Heart right ventricle (tissue), 16 donors: ENCODE measurements around the gene ABR. TPM values are rescaled to one million over a fixed set of nuclear protein-coding genes. Genes with fewer than 3 reads are reported as not detected.
"Not testable (repeated sequence)": the region's sequence is repeated elsewhere in the genome, so short reads cannot be mapped to it uniquely, and the experiment has no call there.

Experiments
- ATAC-seq, 8 donors: fragments of 200-7000 bp; cut with Tn5 transposase; one replicate each; pipeline ENCODE4 v1.9.1; 2020; ENCODE audit warnings: mild to moderate bottlenecking in 8 of 8, moderate library complexity in 8 of 8, moderate number of reproducible peaks in 1 of 8
- DNase-seq, 2 donors: peaks; one replicate each; pipeline ENCODE4 v3.0.0-alpha.2; 2020
- H3K27ac ChIP-seq, 10 donors: fragments of 200-600 bp; sonication (generic) in 2 of 10; one replicate each; pipeline versions ENCODE4 v1.5.0 to v1.8.0; 2020 to 2022; ENCODE audit warnings: mild to moderate bottlenecking in 3 of 10
- H3K27me3 ChIP-seq, 7 donors: fragments of 200-600 bp; one replicate each; pipeline ENCODE4 v1.8.0; 2021 to 2022; ENCODE audit warnings: mild to moderate bottlenecking in 2 of 7
- H3K36me3 ChIP-seq, 9 donors: fragments of 200-600 bp; sonication (generic) in 1 of 9; one replicate each; pipeline versions ENCODE4 v1.5.0 to v1.8.0; 2020 to 2022; ENCODE audit warnings: mild to moderate bottlenecking in 2 of 9
- H3K4me1 ChIP-seq, 9 donors: fragments of 200-600 bp; sonication (generic) in 1 of 9; one replicate each; pipeline versions ENCODE4 v1.5.0 to v1.8.0; 2020 to 2022; ENCODE audit warnings: mild to moderate bottlenecking in 4 of 9
- H3K4me3 ChIP-seq, 10 donors: fragments of 200-600 bp; sonication (generic) in 2 of 10; one replicate each; pipeline versions ENCODE4 v1.5.0 to v1.8.0; 2020 to 2022; ENCODE audit warnings: mild to moderate bottlenecking in 7 of 10, moderate library complexity in 2 of 10
- H3K9me3 ChIP-seq, 11 donors: fragments of 200-600 bp in 10 of 11; sonication (generic) in 2 of 11; one replicate each; pipeline versions ENCODE4 v1.5.0 to v1.8.0; 2013 to 2022; ENCODE audit warnings: mild to moderate bottlenecking in 2 of 11, control low read depth in 1 of 11, moderate library complexity in 1 of 11
- CTCF ChIP-seq, 9 donors: fragments of 200-600 bp; sonication (generic) in 2 of 9; IDR thresholded peaks; one replicate each; pipeline versions ENCODE4 v1.5.0 to v1.8.0; 2021 to 2022; ENCODE audit warnings: antibody characterized with exemption in 9 of 9, mild to moderate bottlenecking in 5 of 9, moderate library complexity in 1 of 9
- WGBS, 2 donors: extraction: QIAGEN DNeasy Blood & Tissue Kit; methylation state at CpG; one replicate each; pipeline ENCODE4 v1.1.7; 2013; ENCODE audit warnings: inconsistent platforms in 1 of 2; 5-methylcytosine and 5-hydroxymethylcytosine counted together
- intact Hi-C, 10 donors: fragments of 100-400 bp; cut with DNase I; formaldehyde crosslinking; loops; one replicate each; pipeline versions ENCODE4 v1.11.1 to v1.14.2; 2022
- polyA plus RNA-seq, 2 donors: library from polyadenylated mRNA; stranded (reverse); fragments of 200-250 nt; gene quantifications; one replicate each; pipeline ENCODE4 v1.2.3, GENCODE V29; 2013
- total RNA-seq, 10 donors: library from RNA; stranded (reverse); fragmentation: NEBNext Ultra II Directional in 3 of 10; extraction: Animal tissue kit (Norgen Biotek cat#: 25700) in 3 of 10; gene quantifications; one replicate each; pipeline versions ENCODE4 v1.2.1 to v1.2.4, GENCODE V29; 2021 to 2023
- donor health status: Arrhythmogenic right ventricular cardiomyopathy.
- donor health status: ischemic (EF 13 %, LVEDD 7.1; RV severe dilation, severe dysfunction).
- donor health status: healthy with polysubstance abuse.
- donor health status: DM: no; HTN: yes; CAD: no.
- donor health status: DM: no; HTN: no; CAD: no.
- donor health status: ischemic (EF 25% LVEDD 6.9; RV normal size, moderate dysfunction).
- donor health status: ischemic (EF 25% LVEDD 5.7; RV mildly dilated, moderate dysfunction).
- donor health status: healthy.
- donor health status: DM: yes; HTN: yes; CAD: no.
- donor health status: Ischemic cardiomyopathy.
- donor health status: ischemic (EF 35%, LVEDD 5.7; RV mildly dilated, moderate dysfunction).
- donor health status: nonischemic (EF 11% LVEDD 7.7; RV severe dilation, severe dysfunction).
- donor health status: DM: yes; HTN: yes; CAD: no.
- donor health status: PGD.
- donor health status: ischemic (EF 29% LVEDD 5.4; RV normal size, mild dysfunction).
- donor health status: nonischemic (EF 23%, LVEDD 6.1; RV moderate dilation, normal function).

Gene ABR
- total and polyA plus RNA-seq, 12 donors = 49.1 to 173 (median 143) TPM

DNA sequence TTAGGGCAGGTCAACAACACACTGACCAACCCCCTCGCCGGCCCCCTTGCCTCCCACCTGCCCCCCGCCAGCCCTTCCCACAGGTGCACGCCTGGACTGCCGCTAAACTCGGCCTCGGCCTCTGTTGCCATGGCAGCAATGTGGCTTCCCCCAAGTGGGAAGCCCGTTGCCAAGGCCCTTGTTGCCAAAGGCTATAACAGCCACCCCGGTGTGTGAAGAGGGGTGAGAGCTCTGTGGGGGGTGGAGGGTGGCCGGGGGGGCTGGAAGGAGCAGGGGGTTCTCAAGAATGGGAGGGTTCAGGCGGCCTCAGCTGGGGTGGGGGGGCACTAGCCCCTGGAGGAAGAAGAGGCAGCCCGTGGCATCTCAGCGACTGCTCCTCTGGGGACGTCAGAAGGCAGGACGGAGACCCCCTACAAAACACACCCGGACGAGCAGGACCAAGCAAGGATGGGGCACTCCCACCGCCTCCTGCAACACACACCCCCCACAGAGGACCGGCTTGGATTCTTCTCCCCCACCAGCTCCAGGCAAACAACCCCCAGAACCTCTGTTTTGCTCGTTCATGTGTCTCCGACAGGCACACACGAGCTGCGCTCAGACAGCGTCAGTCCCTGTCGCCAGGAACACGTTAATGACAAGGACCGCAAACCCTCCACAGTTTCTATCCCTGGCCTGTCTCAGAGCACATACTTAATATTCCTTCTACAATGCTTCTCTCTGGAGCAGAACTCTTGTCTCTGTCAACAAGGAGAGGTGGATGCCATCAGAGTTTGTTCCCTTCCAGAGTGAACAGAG is 55.7 kb downstream of the ABR start:
- H3K36me3 ChIP-seq = peaks cover 0 to 10% (median 0%) of the 10 kb centered on the region in 9 donors
- intact Hi-C loops = loop anchor here (1.0 to 10.0 kb wide), 7 partner anchors 23 to 211 kb away; no protein-coding TSS in a partner anchor
- peak overlapping the region in 4 of 10 donors; percentile 6 to 74 (median 53) for H3K27ac ChIP-seq
- no peak overlapping the region for H3K4me3 ChIP-seq
- no peaks in the 10 kb centered on the region for H3K27me3 ChIP-seq
- H3K9me3 ChIP-seq = peaks cover 0 to 7% (median 0%) of the 10 kb centered on the region in 11 donors
- peaks cover 7 to 49% (median 36%) of the 10 kb centered on the region in 9 donors for H3K4me1 ChIP-seq
- DNase-seq = no peak
- TF ChIP-seq CTCF (IDR thresholded peaks at IDR 0.05) = no peak
- WGBS, 2 donors = 69 to 72% methylated on average over 25 to 27 of the region's 27 CpGs
- ATAC-seq = no peak

DNA sequence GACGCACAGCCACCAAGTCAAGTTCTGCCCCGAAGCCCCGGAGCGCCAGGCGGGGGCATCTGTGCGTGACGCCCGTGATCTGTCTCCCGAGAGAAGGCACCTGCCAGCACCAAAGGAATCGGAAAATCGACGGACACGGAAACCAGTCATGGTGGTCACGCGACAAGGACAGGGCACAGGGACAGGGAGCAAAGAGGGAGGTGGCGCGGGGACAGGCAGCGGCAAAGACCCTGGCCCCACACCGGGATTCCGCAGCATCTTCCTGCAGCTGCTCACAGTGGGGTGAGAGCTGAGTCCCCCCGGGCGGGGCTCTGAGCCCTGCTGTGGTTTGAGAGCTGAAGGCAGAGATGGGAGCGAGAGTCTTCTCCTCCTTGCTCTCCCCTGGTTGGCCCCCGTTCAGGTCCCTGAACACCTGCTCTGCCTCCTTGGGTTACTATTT is 56.4 kb downstream of the ABR start:
- ATAC-seq (peak in 1 of 8 donors; percentile 2), DNase-seq (no peak)
- H3K9me3 ChIP-seq = peaks cover 0 to under 1% (median 0%) of the 10 kb centered on the region in 11 donors
- no peak for TF ChIP-seq CTCF (IDR thresholded peaks at IDR 0.05)
- H3K27me3 ChIP-seq = no peaks in the 10 kb centered on the region
- peaks cover 0 to 10% (median 0%) of the 10 kb centered on the region in 9 donors for H3K36me3 ChIP-seq
- H3K4me1 ChIP-seq = peaks cover 7 to 49% (median 36%) of the 10 kb centered on the region in 9 donors
- intact Hi-C loops = loop anchor here in 8 of 10 donors (1.0 to 10.0 kb wide), 7 partner anchors 23 to 211 kb away; no protein-coding TSS in a partner anchor
- peak overlapping the region in 9 of 10 donors; percentile 6 to 75 (median 47) for H3K27ac ChIP-seq
- WGBS, 2 donors = 59 to 70% methylated on average over 24 of the region's 24 CpGs
- H3K4me3 ChIP-seq = no peak overlapping the region

GRCh38 chr17:1122533-1123392 is 57.0 kb downstream of the ABR start:
- Histone ChIP-seq H3K4me3 (no peak overlapping the region), H3K36me3 (peaks cover 0 to 10% (median 0%) of the 10 kb centered on the region in 9 donors), H3K27ac (peak overlapping the region in 9 of 10 donors; percentile 34 to 75 (median 59)), H3K9me3 (no peaks in the 10 kb centered on the region), H3K27me3 (no peaks in the 10 kb centered on the region), H3K4me1 (peaks cover 7 to 49% (median 36%) of the 10 kb centered on the region in 9 donors)
- intact Hi-C loops = loop anchor here in 8 of 10 donors (1.0 to 10.0 kb wide), 7 partner anchors 24 to 212 kb away; no protein-coding TSS in a partner anchor
- DNase-seq (peak; percentile 90), ATAC-seq (peak; percentile 78 to 91 (median 85))
- WGBS, 2 donors = 12 to 17% methylated on average over 21 of the region's 21 CpGs
- TF ChIP-seq CTCF (IDR thresholded peaks at IDR 0.05) = peak; percentile 92 to 98 (median 94)

- 93 to 97% methylated on average over 1 of the region's 1 CpG for WGBS, 2 donors
- H3K9me3 ChIP-seq, H3K27me3 ChIP-seq, DNase-seq, H3K4me3 ChIP-seq, ATAC-seq: not testable (repeated sequence)
- Histone ChIP-seq H3K36me3 (peaks cover 0 to 10% (median 0%) of the 10 kb centered on the region in 9 donors), H3K27ac (peak overlapping the region in 4 of 10 donors; percentile 52 to 75 (median 71)), H3K4me1 (peaks cover 7 to 42% (median 31%) of the 10 kb centered on the region in 9 donors)
- intact Hi-C loops = loop anchor here in 4 of 10 donors (5.0 to 10.0 kb wide), 3 partner anchors 66 to 213 kb away; no protein-coding TSS in a partner anchor
Measured at GRCh38 chr17:1121442-1121817, 58.4 kb downstream of the ABR start.
